ENCODE measurements around the gene NDUFB1. TPM values are rescaled to one million over a fixed set of nuclear protein-coding genes. Genes with fewer than 3 reads are reported as not detected.

NDUFB1 gene
- total RNA-seq, 3 donors from 2014 or later: 138 to 170 (median 142) TPM

DNA sequence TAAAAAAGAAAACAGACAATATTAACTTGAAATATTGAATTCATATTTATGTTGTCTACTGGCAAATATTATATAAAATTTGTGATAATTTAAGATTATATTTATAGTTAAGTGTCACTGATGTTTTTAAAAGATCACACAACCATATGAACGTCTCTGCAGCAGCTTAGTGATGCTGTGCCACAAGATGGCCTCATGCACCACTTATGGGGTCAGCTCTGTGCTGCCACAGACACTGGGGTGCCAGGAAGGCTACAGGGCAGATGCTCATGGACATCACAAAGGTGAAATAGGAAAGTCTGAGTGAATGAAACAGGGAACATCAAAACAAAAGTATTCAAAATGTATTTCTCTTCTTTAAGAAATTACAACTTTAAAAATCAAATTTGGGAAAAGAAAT, 28.2 kb downstream of the NDUFB1 start:
- Histone ChIP-seq H3K9me3 (no peaks in the 10 kb centered on the region), H3K36me3 (ENCODE audit: low read depth) (no peaks in the 10 kb centered on the region), H3K4me3 (no peak overlapping the region), H3K4me1 (ENCODE audit: low read depth) (no peaks in the 10 kb centered on the region)
- TF ChIP-seq, protein P1, sequence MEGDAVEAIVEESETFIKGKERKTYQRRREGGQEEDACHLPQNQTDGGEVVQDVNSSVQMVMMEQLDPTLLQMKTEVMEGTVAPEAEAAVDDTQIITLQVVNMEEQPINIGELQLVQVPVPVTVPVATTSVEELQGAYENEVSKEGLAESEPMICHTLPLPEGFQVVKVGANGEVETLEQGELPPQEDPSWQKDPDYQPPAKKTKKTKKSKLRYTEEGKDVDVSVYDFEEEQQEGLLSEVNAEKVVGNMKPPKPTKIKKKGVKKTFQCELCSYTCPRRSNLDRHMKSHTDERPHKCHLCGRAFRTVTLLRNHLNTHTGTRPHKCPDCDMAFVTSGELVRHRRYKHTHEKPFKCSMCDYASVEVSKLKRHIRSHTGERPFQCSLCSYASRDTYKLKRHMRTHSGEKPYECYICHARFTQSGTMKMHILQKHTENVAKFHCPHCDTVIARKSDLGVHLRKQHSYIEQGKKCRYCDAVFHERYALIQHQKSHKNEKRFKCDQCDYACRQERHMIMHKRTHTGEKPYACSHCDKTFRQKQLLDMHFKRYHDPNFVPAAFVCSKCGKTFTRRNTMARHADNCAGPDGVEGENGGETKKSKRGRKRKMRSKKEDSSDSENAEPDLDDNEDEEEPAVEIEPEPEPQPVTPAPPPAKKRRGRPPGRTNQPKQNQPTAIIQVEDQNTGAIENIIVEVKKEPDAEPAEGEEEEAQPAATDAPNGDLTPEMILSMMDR (IDR thresholded peaks at IDR 0.05): no peak
- intact Hi-C loops (cut with DNase I, micrococcal nuclease): no loop called here
- no peak for ATAC-seq
- DNase-seq: no peak

DNA sequence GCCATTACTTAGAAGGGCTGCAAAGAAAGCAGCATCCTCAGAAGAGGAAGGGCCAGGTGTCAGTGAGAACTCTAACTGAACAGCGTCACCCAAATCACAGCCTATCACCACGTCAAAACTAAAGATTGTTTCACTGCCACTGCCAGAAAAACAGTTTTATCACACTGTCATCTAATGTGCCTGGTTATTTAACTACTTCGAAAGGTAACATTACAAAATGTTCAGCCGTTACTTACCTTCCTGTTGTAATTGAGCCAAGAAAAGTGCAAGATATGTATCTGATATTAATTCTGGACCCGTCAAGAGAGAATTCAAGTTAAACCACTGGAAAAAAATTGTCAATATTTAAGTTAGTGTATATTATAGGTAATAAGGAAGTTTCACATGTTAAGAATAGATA, 33.0 kb downstream of the NDUFB1 start:
- Histone ChIP-seq H3K9me3 (no peaks in the 10 kb centered on the region), H3K36me3 (ENCODE audit: low read depth) (peaks cover 4% of the 10 kb centered on the region), H3K4me3 (no peak overlapping the region), H3K4me1 (ENCODE audit: low read depth) (no peaks in the 10 kb centered on the region)
- no peak for ATAC-seq
- intact Hi-C loops (cut with DNase I, micrococcal nuclease): no loop called here
- no peak for DNase-seq
- TF ChIP-seq, protein P1 (IDR thresholded peaks at IDR 0.05): no peak

DNA sequence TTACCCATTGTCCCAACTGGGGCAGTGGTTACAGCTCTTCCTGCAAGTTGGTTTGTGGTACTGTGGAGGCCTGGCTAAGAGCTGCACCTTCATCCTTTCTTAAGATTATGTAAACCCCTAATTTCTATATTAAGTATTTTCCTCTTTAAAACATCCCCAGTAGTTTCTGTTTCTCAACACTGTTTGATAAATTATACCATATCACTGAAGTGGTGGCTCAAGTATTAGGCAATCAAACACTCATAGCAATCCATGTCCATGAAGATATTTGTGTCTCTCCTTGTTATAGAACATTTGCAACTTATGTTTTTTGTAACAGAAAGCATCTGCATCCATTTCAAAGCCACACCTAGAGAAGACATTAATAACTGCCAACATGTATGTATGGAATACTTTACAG, 47.0 kb downstream of the NDUFB1 start:
- TF ChIP-seq, protein P1 (IDR thresholded peaks at IDR 0.05): no peak
- ATAC-seq (no peak), DNase-seq (no peak)
- Histone ChIP-seq H3K4me3 (no peak overlapping the region), H3K36me3 (ENCODE audit: low read depth) (no peaks in the 10 kb centered on the region), H3K9me3 (no peaks in the 10 kb centered on the region), H3K4me1 (ENCODE audit: low read depth) (no peaks in the 10 kb centered on the region)
- intact Hi-C loops (cut with DNase I, micrococcal nuclease): no loop called here

Other genes with a start within 250 kb of the NDUFB1 start
- gene FBLN5, start 174.0 kb downstream of the NDUFB1 start, total RNA-seq: 10 to 100 TPM in 2 of 3 donors, 1 to 10 TPM in 1; 6.1 to 56.7 (median 18.6) TPM
- gene TRIP11, start 81.6 kb downstream of the NDUFB1 start, total RNA-seq: 10 to 100 TPM; 48.1 to 67.3 (median 54.6) TPM
- 10 to 100 TPM; 23.4 to 53.0 (median 29.2) TPM for gene ATXN3, start 15.1 kb downstream of the NDUFB1 start, total RNA-seq
- gene CPSF2, start 263 bp upstream of the NDUFB1 start, total RNA-seq: 10 to 100 TPM; 33.4 to 57.5 (median 47.0) TPM
- under 1 TPM; 0.14 to 0.63 (median 0.27) TPM for gene SLC24A4, start 201.5 kb upstream of the NDUFB1 start, total RNA-seq